ENCODE data around the gene KCNQ5.

- TF ChIP-seq CTCF (conservative IDR thresholded peaks at IDR 0.05 in 1 of 2, IDR thresholded peaks at IDR 0.05 in 1 of 2; ENCODE audit: low read depth in 1 of 2, low read length in 2 of 2), result no peak
- no peak for TF ChIP-seq EZH2 (IDR thresholded peaks at IDR 0.05; ENCODE audit: low read length, missing control alignments)
These were observed 457.7 kb downstream of the KCNQ5 start for GRCh38 chr6:73079611-73079955.
